HG03521 (cell line): ENCODE results near the gene AARS2.
"Not testable (repeated sequence)": the region's sequence is repeated elsewhere in the genome, so short reads cannot be mapped to it uniquely, and the experiment has no call there.

ENCODE experiments used
- ATAC-seq: cut with Tn5 transposase; IDR thresholded peaks from one replicate; pipeline ENCODE4 v1.9.1; 2021; ENCODE audit warnings: mild to moderate bottlenecking, moderate library complexity; ENCODE audit not compliant: unreplicated experiment

Gene AARS2

DNA sequence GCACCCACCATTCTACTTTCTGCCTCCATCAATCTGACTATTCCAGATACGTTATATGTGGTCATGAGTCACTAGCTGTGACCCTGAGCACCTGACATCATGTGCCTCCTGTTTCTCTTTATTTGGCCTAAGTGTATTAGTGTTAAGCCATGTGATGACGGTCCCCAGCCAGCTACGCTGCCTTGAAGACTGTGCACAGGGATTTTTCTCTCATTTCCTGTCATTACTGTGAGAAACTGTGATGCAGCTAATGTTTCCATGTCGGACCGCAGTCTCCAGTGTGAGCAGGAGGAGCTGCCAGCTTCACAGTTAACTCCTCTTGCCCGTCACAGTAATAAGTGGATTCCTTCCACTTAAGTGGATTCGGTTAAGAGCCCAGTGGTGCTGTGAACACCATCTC is 19.4 kb upstream of the AARS2 start:
- no peak for ATAC-seq

DNA sequence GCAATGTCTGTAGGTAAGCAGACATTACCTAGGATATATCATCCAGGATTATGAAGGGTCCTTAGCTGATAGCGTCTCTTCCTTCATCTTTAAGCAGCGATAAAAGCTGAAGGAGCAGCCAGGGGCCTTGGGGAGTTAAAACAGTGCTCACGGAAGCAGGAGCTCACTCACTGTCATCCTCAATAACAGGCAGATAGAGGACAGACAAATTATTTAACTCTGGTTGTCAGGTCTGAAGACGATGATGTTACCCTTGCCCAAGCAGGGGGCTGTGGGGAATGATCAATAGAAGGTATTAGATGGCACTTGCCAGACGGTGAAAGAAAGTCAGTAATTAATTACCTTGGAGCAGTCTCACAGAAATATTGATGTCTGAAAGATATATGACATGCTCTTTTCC is 16.7 kb upstream of the AARS2 start:
- no peak for ATAC-seq

DNA sequence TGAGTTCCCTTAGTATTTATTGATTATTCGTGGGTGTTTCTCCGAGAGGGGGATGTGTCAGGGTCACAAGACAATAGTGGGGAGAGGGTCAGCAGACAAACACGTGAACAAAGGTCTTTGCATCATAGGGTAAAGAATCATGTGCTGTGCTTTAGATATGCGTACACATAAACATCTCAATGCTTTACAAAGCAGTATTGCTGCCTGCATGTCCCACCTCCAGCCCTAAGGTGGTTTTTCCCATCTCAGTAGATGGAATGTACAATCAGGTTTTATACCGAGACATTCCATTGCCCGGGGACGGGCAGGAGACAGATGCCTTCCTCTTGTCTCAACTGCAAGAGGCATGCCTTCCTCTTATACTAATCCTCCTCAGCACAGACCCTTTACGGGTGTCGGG is 15.1 kb upstream of the AARS2 start:
- ATAC-seq: not testable (repeated sequence)

DNA sequence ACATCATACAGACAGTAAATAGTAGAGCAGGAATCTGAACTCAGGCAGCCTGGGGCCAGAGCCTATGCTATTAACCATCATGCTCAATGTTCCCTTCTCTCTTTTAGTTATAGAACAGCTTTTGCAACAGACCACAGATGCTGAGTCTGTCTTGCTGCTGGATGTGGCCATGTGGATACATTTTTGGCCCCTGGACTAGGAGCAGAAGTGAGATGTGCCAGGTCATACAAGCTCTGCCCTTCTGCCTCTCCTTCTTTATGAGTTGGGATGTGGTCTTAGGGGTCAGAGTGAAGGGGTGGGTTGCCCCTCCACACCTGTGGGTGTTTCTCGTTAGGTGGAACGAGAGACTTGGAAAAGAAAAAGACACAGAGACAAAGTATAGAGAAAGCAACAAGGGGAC is 14.6 kb upstream of the AARS2 start:
- ATAC-seq: no peak

DNA sequence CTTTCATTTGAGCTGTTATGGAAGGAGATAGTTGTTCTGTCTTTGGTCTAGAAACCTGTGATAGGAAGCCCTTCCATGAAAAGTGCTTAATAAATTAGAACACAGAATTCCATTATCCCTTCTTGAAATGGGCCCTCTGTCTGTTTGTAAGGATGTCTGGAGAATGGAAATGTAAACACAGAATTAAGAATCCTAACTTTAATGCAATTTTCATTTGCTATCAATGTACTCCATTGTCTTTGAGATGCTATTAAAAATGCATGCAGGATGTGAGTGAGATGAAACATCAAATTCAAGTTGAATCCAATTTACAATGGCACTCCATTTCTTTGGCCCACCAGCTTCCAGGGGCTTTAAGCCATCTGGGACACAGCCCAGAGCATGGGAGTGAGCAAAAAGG is 13.9 kb upstream of the AARS2 start:
- ATAC-seq: no peak

DNA sequence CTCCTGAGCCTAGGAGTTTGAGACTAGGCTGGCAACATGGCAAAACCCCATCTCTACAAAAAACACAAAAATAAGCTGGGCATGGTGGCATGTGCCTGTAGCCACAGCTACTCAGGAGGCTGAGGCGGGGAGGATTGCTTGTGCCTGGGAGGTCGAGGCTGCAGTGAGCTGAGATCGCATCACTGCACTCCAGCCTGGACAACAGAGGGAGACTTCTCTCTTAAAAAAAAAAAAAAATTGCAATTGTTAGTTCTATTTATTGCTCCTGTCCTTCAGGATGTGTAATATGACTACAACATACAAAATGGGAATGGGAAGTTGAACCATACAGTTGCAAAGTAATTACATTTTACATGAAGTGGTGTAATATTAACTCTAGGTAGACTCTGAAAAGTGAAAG is 8.1 kb upstream of the AARS2 start:
- ATAC-seq: no peak

DNA sequence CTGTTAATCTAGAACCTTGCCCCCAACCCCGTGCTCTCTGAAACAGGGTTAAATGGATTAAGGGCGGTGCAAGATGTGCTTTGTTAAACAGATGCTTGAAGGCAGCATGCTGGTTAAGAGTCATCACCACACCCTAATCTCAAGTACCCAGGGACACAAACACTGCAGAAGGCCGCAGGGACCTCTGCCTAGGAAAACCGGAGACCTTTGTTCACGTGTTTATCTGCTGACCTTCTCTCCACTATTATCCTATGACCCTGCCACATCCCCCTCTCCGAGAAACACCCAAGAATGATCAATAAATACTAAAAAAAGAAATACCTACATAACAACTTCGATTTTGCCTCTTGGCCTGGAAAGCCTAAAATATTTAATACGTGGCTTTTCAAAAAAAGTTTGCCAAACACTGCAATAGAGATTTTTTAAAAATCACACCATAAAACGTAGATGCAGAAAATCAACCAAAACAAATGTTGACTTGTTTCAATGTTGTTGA is 4.0 kb upstream of the AARS2 start:
- not testable (repeated sequence) for ATAC-seq

DNA sequence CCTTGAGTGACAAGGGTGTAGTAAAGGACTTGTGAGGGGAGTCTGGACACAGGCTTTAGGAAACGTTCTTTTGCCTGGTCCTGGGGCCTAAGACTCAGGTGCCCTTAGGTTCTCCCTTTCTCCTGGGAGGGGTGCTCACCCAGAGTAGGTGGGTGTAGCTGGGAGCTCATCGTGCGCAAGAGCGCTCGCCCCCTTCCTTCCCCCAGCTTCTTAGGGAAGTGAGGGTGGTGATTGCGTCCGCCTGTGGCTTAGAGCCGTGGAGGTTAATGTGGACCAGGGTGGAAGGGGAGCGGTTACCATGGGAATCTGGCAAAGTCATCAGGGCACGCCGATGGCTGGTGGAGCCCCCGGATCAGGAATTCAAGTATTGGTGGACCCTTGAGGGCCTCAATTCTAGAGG is 3.3 kb upstream of the AARS2 start:
- ATAC-seq: no peak

DNA sequence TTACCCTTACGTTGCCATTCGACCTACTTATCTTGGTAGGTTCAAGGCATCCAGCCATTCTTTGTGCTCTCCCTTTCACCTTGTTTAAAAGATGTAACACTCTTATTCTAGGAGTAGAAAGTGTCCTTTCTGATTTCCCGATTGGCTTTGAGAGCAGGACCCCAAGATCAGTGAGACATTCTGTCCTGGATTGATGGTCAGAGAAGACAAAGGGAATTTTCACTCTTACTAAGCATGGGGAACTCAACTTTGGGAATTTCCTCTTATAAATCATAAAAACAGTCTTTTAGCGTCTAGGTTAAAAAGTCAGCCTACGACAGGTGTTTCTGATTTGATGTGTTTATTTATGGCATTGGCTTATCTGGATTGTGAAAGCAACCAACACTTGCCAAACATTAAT is 2.8 kb upstream of the AARS2 start:
- no peak for ATAC-seq

DNA sequence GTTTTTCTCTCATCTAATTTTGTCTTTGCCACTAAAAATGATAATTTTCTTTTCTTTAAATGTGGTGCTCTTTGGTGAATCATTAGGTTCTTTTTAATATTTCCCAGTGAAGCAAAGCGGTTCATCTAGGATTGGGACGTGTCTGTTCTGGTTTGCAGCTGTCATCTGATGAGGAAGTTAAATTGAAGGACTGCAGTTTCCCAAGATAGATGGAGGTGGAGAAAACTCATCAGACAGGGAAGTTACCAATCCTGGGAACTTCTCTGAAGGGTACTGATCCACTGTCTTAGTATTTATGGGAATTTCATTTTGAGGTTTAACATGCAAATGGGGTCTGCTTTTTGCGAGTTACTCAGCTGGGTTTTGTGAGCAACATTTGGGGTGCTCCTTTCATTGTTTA is 2.4 kb upstream of the AARS2 start:
- no peak for ATAC-seq

DNA sequence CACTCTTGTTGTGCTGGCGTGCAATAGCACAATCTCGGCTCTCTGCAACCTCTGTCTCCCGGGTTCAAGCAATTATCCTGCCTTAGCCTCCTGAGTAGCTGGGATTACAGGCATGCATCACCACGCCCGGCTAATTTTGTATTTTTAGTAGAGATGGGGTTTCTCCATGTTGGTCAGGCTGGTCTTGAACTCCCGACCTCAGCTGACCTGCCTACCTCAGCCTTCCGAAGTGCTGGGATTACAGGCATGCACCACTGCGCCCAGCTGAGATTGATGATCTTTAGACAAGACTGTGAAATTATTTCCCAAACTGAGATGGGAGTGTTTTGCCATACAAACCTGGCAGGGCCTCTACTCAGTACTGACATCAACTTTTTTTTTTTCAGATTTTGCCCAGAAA is 1.5 kb upstream of the AARS2 start:
- ATAC-seq: not testable (repeated sequence)

DNA sequence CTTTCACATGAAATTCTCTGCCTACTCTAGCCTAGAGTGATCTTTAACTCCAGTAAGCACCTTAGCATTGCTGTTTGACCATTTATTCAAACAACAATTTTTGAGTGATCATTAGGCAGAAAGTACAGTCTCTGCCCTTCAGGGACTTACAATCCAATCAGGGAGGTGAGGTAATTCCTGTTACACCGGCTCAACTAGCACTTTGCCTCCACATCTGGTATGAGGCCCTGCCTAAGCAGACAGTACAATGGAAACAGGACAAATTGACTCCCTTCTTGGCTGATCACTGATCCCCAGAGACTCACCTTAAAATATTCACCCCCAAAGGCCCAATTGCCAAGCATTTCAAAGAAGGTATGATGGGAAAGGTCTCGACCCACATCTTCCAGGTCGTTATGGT is 1.4 kb downstream of the AARS2 start:
- ATAC-seq: no peak

DNA sequence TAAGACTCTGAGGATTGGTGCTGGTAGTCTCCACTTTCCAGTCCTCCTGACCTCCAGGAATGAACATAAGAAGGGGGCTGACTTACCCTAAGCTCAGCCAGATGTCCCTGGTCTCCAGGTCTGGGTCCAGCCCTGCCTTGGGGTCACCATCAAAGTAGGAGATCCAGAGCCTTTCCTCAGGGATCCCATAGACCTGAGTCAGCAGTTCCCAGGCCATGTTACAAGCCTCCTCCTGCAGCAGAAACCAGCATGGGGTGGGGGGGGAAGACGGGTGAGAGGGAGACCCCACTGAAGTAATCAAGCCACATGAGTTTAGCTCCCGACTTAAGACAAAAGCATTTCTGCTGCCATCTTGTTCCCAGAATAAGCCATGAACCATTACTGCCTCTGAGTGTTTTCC is 1.8 kb downstream of the AARS2 start:
- ATAC-seq: no peak

DNA sequence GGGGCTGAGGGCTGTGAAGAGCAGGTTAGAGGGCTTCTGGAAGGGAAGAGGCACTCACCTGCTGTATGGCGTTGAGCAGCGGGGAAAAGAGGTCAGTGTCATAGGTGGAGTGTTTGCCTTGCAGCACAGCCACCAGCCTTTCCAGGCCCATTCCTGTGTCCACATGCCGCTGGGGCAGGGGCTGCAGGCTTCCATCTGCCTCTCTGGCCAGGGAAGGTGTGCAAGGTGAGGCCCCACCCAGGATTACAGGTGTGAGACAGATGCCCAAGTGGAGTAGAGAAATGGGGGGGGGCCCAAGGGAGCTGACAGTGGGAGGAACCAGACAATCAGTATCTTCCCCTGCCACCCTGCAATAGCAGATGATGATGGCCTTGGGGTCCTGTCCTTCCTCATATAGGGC is 2.9 kb downstream of the AARS2 start:
- no peak for ATAC-seq

DNA sequence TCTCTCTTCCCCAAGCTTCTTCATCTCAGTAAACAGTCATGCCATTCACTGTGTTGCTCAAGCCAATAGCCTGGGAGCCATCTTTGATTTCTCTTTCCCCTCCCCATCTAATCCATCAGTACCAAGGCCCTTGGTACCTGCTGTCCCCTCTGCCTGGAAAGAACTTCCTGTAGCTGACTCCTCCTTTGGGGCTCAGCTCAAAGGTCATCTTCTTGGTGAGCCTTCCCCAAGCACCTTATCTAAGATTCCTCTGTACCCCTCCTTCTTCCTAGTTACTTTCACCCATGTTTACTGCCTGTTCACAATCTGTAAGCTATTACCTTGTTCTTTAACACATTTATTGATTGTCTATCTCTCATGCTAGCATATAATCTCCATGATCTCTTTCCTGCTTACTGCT is 3.5 kb downstream of the AARS2 start:
- no peak for ATAC-seq

DNA sequence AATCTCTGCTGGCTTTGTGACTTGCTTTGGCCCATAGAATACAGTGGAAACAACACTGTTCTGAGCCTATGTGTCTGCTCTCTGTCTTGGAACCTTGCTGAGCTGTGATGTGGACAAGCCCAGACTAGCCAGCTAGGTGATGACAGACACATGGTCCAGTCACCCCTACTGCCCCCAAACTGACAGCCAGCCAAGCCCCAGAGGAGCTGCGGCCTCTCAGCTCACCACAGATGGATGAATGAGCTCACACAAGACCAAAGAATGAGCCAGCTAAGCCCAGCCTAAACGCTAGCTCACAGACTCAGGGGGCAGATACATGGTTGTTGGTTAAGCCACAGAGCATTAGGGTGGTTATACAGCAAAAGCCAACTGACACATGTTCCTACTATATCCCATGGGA is 4.1 kb downstream of the AARS2 start:
- ATAC-seq: no peak

DNA sequence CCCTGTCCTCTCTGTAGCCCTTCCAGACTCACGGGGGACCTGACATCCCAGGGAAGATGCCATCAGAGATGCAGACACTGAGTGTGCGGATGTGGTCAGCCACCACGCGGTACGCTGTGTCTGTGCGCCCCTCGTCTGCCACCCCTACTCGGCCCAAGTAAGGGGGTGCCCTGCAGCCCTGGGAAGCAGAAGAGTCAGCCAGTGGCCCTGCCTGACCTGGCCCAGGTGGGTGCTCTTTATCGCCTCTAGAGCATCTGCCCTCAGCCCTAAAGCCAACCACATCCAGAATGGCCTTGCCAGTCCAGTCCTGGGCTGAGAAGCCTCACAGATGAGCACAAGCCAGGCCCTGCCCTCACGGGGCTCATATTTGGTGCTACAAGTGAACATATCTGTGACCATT is 5.9 kb downstream of the AARS2 start:
- no peak for ATAC-seq

DNA sequence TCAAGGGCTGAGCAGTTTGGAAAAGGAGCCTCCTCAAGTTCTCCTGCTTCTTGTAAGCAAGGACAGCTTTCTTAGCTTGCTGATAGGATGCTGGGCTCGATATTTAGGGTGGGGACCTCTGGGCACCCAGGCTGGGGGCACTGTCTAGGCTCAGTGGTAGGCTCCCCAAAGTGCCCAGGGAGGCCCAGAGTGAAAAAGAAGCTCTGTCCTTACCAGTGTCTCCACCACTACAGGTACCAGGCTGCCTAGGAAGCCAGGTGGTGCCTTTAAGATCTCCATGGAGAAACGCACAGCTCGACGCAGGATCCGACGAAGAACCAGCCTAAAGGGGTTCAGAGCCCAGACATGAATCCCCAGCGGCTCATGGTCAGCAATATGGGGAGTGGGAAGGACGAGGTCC is 6.4 kb downstream of the AARS2 start:
- no peak for ATAC-seq

DNA sequence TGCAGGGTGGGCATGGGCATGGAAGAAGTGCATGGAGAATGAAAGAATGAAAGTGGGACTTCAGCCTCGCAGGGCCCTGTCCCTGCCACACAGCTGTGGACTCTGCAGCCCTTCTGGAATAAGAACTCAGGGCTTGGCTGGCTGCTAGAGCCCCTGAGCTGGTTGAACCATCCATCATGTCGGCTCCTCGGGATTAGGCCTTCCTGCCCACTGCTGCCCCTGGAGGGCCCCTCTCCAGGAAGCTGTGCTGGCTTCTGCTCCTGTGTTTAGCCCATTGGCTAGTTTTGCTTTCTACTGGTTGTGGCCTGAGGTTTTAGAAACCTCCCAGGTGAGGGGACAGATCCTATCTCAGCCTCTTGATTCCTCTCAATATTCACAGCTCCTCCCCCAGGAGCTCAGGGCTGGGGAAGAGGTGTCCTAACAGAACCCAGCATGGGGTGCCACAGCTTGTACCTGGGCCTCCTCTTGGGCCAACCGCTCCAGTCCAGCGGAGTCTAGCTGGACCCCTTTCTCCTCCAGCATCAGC is 7.9 kb downstream of the AARS2 start:
- ATAC-seq: no peak

DNA sequence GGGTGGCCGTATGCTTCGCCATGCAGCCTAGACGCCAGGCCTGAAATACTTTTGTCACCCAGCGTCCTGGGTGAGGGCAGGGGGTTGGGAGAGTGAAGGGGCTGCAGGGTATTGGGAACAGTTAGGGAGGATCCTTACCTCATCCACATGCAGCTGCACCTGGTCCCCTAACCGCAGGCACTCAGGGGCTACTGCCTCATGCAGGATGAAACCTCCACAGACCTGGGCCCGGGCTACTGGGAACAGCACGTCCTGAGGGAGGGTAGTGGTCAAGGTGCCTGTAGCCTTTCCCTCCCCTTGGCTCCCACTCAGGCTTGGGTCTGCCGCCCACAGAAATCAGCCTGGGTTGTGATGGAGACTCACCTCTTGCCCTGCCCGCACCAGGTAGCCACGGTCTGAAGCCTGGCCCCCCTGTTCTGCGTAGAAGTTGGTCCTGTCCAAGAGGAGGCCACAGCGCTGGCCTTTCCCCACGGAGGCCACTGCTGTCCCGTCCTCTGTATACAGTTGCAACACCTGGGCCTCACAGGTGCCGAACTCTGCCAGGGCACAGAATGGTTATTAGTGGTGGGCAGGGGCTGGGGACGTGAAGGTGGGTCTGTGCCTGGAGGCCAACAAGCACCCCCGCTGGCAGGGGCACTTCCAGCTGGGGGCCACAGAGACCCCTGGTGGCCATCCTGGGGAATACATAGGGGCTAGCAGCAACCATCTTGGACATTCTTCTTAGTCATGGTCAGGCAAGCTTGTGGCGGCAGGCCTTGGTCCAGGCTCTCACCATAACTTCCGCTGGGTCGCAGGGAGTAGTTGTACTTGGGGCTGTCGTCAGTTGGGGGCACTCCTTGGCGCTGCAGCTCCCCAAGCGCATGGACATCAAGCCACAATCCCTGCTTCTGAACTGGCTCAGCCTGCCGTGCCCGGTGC is 8.6 kb downstream of the AARS2 start:
- no peak for ATAC-seq

DNA sequence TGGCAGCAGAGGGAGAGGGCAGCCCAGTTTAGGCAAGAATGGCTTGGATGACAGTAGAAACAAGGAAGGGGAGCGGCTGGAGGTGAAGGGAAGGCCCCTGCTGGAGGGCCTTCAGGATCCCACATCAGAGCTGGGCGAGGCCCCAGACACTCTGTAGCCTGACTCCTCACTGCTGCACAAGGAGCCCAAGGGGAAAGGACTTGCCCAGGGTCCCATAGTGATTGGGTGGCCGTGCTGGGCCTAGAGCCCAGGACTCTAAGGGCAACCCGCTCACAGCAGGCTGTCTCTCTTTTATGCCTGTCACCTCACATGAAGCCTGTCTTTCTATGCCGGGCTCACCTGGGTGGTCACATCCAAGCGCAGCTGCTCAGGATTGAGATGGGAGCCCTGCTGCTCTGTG is 9.3 kb downstream of the AARS2 start:
- no peak for ATAC-seq

DNA sequence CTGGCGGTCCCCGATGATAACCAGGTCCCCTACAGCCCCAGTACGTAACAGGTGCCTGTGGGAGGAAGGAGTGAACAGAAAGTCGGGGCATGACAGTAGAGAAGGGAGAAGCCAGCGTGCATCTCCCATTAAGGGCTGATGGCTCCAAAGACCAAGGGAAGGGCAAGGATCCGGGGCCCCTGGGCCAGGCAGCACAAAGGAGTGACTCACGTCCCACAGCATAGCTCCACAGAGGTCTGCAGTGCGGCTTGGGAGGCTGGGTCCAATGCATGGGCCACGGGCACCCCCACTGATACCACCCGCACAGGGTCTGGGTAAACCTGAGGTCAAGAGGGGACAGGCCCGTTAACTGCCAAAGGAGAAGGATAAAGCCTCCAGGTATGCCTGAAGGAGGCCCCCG is 10.3 kb downstream of the AARS2 start:
- no peak for ATAC-seq
